ENCODE measurements around the gene NAMPT. TPM values are rescaled to one million over a fixed set of nuclear protein-coding genes. Genes with fewer than 3 reads are reported as not detected.

The NAMPT gene
- total and polyA plus RNA-seq, 9 of the 15 experiments (the other 6 are each of a cell fraction or from before 2014, with no cell fraction given), result 41.1 to 160 (median 106) TPM

- TF ChIP-seq RCOR1 (IDR thresholded peaks at IDR 0.05; ENCODE audit: borderline replicate concordance in 1 of 2, low read depth in 2 of 2, low read length in 2 of 2) (0 out of 4 replicates have a peak, but pooled peaks of 1 of the 2 experiments have one; percentile 26), ZEB2 (IDR thresholded peaks at IDR 0.05) (no peak), CXXC5 (CRISPR knock-in tag; IDR thresholded peaks at IDR 0.05) (no peak), KLF1 (tag; IDR thresholded peaks at IDR 0.05) (no peak), KLF6 (CRISPR knock-in tag; IDR thresholded peaks at IDR 0.05; ENCODE audit: borderline replicate concordance) (no peak), SMAD1 (IDR thresholded peaks at IDR 0.05; ENCODE audit: low read depth, low read length, partially characterized antibody) (peak; percentile 65), TEAD4 (IDR thresholded peaks at IDR 0.05; ENCODE audit: low read length) (no peak), TEAD4 (CRISPR knock-in tag; IDR thresholded peaks at IDR 0.05; ENCODE audit: borderline replicate concordance) (no peak), POLR2A (conservative IDR thresholded peaks at IDR 0.05) (peak; percentile 86), MTA3 (IDR thresholded peaks at IDR 0.05; ENCODE audit: borderline replicate concordance) (peak; percentile 88; the same call in 1 of the 2 replicates), RUNX1 (IDR thresholded peaks at IDR 0.05; ENCODE audit: low read depth) (no peak), TOE1 (IDR thresholded peaks at IDR 0.05; ENCODE audit: borderline replicate concordance) (no peak), TOE1 (CRISPR knock-in tag; IDR thresholded peaks at IDR 0.05; ENCODE audit: borderline replicate concordance, low read depth) (no peak), TARDBP (IDR thresholded peaks at IDR 0.05) (peak; percentile 78; the same call in 1 of the 2 replicates), HIVEP1 (CRISPR knock-in tag; IDR thresholded peaks at IDR 0.05) (no peak), EP400 (IDR thresholded peaks at IDR 0.05) (no peak), ZNF239 (CRISPR knock-in tag; IDR thresholded peaks at IDR 0.05) (no peak), GABPB1 (CRISPR knock-in tag; IDR thresholded peaks at IDR 0.05) (no peak), ZKSCAN8 (CRISPR knock-in tag; IDR thresholded peaks at IDR 0.05) (no peak), NCOR1 (IDR thresholded peaks at IDR 0.05) (no peak), DPF2 (IDR thresholded peaks at IDR 0.05) (no peak)
- TF ChIP-seq, protein P1, sequence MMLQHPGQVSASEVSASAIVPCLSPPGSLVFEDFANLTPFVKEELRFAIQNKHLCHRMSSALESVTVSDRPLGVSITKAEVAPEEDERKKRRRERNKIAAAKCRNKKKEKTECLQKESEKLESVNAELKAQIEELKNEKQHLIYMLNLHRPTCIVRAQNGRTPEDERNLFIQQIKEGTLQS (IDR thresholded peaks at IDR 0.05), result no peak
- TF ChIP-seq, protein P1 (CRISPR knock-in tag; conservative IDR thresholded peaks at IDR 0.05), result 0 out of 2 replicates have a peak, but pooled peaks have one; percentile 5
- TF ChIP-seq, protein P2, sequence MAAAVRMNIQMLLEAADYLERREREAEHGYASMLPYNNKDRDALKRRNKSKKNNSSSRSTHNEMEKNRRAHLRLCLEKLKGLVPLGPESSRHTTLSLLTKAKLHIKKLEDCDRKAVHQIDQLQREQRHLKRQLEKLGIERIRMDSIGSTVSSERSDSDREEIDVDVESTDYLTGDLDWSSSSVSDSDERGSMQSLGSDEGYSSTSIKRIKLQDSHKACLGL (CRISPR knock-in tag; IDR thresholded peaks at IDR 0.05; ENCODE audit: borderline replicate concordance, poor library complexity, severe bottlenecking), result no peak
- TF ChIP-seq, protein P3, sequence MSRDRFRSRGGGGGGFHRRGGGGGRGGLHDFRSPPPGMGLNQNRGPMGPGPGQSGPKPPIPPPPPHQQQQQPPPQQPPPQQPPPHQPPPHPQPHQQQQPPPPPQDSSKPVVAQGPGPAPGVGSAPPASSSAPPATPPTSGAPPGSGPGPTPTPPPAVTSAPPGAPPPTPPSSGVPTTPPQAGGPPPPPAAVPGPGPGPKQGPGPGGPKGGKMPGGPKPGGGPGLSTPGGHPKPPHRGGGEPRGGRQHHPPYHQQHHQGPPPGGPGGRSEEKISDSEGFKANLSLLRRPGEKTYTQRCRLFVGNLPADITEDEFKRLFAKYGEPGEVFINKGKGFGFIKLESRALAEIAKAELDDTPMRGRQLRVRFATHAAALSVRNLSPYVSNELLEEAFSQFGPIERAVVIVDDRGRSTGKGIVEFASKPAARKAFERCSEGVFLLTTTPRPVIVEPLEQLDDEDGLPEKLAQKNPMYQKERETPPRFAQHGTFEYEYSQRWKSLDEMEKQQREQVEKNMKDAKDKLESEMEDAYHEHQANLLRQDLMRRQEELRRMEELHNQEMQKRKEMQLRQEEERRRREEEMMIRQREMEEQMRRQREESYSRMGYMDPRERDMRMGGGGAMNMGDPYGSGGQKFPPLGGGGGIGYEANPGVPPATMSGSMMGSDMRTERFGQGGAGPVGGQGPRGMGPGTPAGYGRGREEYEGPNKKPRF (IDR thresholded peaks at IDR 0.05; ENCODE audit: low read depth, low read length), result no peak
- TF ChIP-seq, protein P4, sequence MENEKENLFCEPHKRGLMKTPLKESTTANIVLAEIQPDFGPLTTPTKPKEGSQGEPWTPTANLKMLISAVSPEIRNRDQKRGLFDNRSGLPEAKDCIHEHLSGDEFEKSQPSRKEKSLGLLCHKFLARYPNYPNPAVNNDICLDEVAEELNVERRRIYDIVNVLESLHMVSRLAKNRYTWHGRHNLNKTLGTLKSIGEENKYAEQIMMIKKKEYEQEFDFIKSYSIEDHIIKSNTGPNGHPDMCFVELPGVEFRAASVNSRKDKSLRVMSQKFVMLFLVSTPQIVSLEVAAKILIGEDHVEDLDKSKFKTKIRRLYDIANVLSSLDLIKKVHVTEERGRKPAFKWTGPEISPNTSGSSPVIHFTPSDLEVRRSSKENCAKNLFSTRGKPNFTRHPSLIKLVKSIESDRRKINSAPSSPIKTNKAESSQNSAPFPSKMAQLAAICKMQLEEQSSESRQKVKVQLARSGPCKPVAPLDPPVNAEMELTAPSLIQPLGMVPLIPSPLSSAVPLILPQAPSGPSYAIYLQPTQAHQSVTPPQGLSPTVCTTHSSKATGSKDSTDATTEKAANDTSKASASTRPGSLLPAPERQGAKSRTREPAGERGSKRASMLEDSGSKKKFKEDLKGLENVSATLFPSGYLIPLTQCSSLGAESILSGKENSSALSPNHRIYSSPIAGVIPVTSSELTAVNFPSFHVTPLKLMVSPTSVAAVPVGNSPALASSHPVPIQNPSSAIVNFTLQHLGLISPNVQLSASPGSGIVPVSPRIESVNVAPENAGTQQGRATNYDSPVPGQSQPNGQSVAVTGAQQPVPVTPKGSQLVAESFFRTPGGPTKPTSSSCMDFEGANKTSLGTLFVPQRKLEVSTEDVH (IDR thresholded peaks at IDR 0.05; ENCODE audit: low read depth, partially characterized antibody), result no peak
Observed at GRCh38 chr7:106284714-106285050, at the start of gene NAMPT (continued).

Measured in K562 (cell line).